Panc1 (cell line): ENCODE results near the gene EPHB6. TPM values are rescaled to one million over a fixed set of nuclear protein-coding genes. Genes with fewer than 3 reads are reported as not detected.

Experiments
- ATAC-seq: fragments of 200-7000 bp; cut with Tn5 transposase; 2 replicates; pipeline ENCODE4 v1.9.1; 2020; ENCODE audit warnings: mild to moderate bottlenecking, moderate library complexity
- BruUV-seq: library from RNA; stranded (reverse); fragments of 400-500 nt; replicated peaks from 2 replicates; lab custom pipeline; 2021; lab: Mats Ljungman, UMichigan
- CTCF ChIA-PET: fragments of 300-600 bp; sonication (Branson Sonifier 250); formaldehyde crosslinking; loops from one replicate; lab custom pipeline; 2022; ENCODE audit warnings: antibody characterized with exemption; lab: Charles Lee
- POLR2A ChIA-PET: fragments of 300-600 bp; sonication (Branson Sonifier 250); formaldehyde crosslinking; loops from one replicate; lab custom pipeline; 2022; ENCODE audit warnings: antibody characterized with exemption; lab: Charles Lee
- DNase-seq: peaks from one replicate; pipeline ENCODE4 v3.0.0-alpha.2; 2010; ENCODE audit warnings: low read depth, low spot score
- H3K27ac ChIP-seq: 2 replicates; pipeline ENCODE4 v1.5.1; 2011; ENCODE audit warnings: mild to moderate bottlenecking, low read length, inconsistent platforms
- H3K27me3 ChIP-seq: fragments of 200-500 bp; sonication (Bioruptor generic); 2 replicates; pipeline ENCODE4 v1.6.0; 2014; ENCODE audit warnings: low read length, inconsistent platforms; ENCODE audit not compliant: control insufficient read depth, insufficient read depth
- H3K36me3 ChIP-seq: fragments of 200-500 bp; sonication (Bioruptor generic); 2 replicates; pipeline ENCODE4 v1.5.1; 2014; ENCODE audit warnings: inconsistent platforms, mild to moderate bottlenecking, low read length, moderate library complexity; ENCODE audit not compliant: control insufficient read depth, insufficient read depth
- H3K4me1 ChIP-seq: 2 replicates; pipeline ENCODE4 v1.5.1; 2011; ENCODE audit warnings: inconsistent platforms, mild to moderate bottlenecking, low read length, moderate library complexity; ENCODE audit not compliant: control insufficient read depth, insufficient read depth
- H3K4me3 ChIP-seq, 2 experiments: 2 replicates each; pipeline ENCODE4 v1.5.1; 2011 to 2012; ENCODE audit warnings: low read depth in 2 of 2, low read length in 2 of 2, mild to moderate bottlenecking in 2 of 2, inconsistent platforms in 1 of 2, moderate library complexity in 1 of 2
- H3K9me3 ChIP-seq: fragments of 200-500 bp; sonication (Bioruptor generic); 2 replicates; pipeline ENCODE4 v1.5.1; 2014; ENCODE audit warnings: low read depth, mild to moderate bottlenecking, inconsistent platforms, low read length, moderate library complexity; ENCODE audit not compliant: control insufficient read depth, insufficient read depth
- CTCF ChIP-seq: fragments of 450-650 bp; IDR thresholded peaks from 2 replicates; pipeline ENCODE4 v1.5.1; 2017; ENCODE audit warnings: mild to moderate bottlenecking
- POLR2AphosphoS5 ChIP-seq: IDR thresholded peaks from 2 replicates; pipeline ENCODE4 v1.6.1; 2012; ENCODE audit warnings: mild to moderate bottlenecking, low read depth, low read length, moderate library complexity
- SIN3A ChIP-seq: IDR thresholded peaks from 2 replicates; pipeline ENCODE4 v1.6.1; 2012; ENCODE audit warnings: low read depth, mild to moderate bottlenecking, low read length, moderate library complexity, borderline replicate concordance; ENCODE audit not compliant: insufficient read depth
- TCF7L2 ChIP-seq: IDR thresholded peaks from 2 replicates; pipeline ENCODE4 v1.6.1; 2011; ENCODE audit warnings: mild to moderate bottlenecking, low read depth, low read length, inconsistent platforms
- in situ Hi-C: cut with HindIII; loops from 2 replicates; pipeline ENCODE4 v1.10.0; 2016; ENCODE audit warnings: low sequenced_read_pairs, low pct_unique_long_range_greater_than_20kb
- intact Hi-C: fragments of 100-400 bp; cut with micrococcal nuclease; formaldehyde crosslinking; loops from one replicate; pipeline ENCODE4 v1.10.0; 2022; ENCODE audit not compliant: unreplicated experiment
- total RNA-seq: library from RNA; stranded (reverse); gene quantifications from one replicate; pipeline ENCODE4 v1.2.1, GENCODE V29; 2021; ENCODE audit not compliant: unreplicated experiment
- TF ChIP-seq, protein P1 (sequence below), 2 experiments: IDR thresholded peaks; 2 replicates each; pipeline ENCODE4 v1.6.1; 2011 to 2012; ENCODE audit warnings: low read depth in 2 of 2, control low read depth in 1 of 2, low read length in 1 of 2, mild to moderate bottlenecking in 1 of 2, moderate library complexity in 1 of 2; ENCODE audit not compliant: insufficient read depth in 1 of 2

EPHB6 gene
- total RNA-seq, 1 experiment from 2014 or later, result 0.54 TPM

- in situ Hi-C loops, result no loop called here
- H3K9me3 ChIP-seq, result no peaks in the 10 kb centered on the region
- intact Hi-C loops, result no loop called here
- no peak overlapping the region for H3K4me3 ChIP-seq
- no peak for TF ChIP-seq CTCF
- no peak for TF ChIP-seq TCF7L2
- no peak for TF ChIP-seq SIN3A
- DNase-seq, result no peak
- H3K4me1 ChIP-seq, result no peaks in the 10 kb centered on the region
- BruUV-seq, result no TSS peak
- no peak overlapping the region for H3K27ac ChIP-seq
- no peak for ATAC-seq
- POLR2A ChIA-PET, result no interaction called here
- no peaks in the 10 kb centered on the region for H3K36me3 ChIP-seq
- H3K27me3 ChIP-seq, result no peaks in the 10 kb centered on the region
- CTCF ChIA-PET, result no interaction called here
Measured at GRCh38 chr7:142833174-142834048, 21.5 kb upstream of the EPHB6 start.

DNA sequence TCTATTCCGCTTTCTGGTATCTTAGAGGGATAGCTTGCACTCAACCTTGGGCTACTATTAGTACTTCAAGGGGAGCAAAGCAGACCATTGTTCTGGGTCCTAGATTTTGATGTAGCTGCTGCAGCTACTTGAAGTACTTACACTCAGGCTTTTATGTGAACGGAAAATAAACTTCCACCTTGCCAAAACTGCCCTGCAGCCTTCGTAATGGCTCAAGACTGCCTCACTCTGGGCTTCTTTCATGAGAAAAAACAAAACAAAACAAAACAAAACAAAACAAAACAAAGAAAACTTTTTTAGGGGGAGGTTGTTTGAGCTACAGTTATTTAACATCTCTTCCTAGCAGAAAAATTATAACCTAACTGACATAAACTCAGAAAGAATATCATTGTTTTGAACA lies 19.4 kb upstream of the EPHB6 start:
- ChIA-PET CTCF (no interaction called here), POLR2A (no interaction called here)
- Histone ChIP-seq H3K27me3 (no peaks in the 10 kb centered on the region), H3K27ac (no peak overlapping the region), H3K4me3 (no peak overlapping the region), H3K4me1 (no peaks in the 10 kb centered on the region), H3K36me3 (no peaks in the 10 kb centered on the region), H3K9me3 (no peaks in the 10 kb centered on the region)
- in situ Hi-C loops (no loop called here), intact Hi-C loops (no loop called here)
- no TSS peak for BruUV-seq
- ATAC-seq (no peak), DNase-seq (no peak)
- TF ChIP-seq SIN3A (no peak), TCF7L2 (no peak), CTCF (no peak), POLR2AphosphoS5 (no peak)
- TF ChIP-seq, protein P1, sequence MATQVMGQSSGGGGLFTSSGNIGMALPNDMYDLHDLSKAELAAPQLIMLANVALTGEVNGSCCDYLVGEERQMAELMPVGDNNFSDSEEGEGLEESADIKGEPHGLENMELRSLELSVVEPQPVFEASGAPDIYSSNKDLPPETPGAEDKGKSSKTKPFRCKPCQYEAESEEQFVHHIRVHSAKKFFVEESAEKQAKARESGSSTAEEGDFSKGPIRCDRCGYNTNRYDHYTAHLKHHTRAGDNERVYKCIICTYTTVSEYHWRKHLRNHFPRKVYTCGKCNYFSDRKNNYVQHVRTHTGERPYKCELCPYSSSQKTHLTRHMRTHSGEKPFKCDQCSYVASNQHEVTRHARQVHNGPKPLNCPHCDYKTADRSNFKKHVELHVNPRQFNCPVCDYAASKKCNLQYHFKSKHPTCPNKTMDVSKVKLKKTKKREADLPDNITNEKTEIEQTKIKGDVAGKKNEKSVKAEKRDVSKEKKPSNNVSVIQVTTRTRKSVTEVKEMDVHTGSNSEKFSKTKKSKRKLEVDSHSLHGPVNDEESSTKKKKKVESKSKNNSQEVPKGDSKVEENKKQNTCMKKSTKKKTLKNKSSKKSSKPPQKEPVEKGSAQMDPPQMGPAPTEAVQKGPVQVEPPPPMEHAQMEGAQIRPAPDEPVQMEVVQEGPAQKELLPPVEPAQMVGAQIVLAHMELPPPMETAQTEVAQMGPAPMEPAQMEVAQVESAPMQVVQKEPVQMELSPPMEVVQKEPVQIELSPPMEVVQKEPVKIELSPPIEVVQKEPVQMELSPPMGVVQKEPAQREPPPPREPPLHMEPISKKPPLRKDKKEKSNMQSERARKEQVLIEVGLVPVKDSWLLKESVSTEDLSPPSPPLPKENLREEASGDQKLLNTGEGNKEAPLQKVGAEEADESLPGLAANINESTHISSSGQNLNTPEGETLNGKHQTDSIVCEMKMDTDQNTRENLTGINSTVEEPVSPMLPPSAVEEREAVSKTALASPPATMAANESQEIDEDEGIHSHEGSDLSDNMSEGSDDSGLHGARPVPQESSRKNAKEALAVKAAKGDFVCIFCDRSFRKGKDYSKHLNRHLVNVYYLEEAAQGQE (IDR thresholded peaks at IDR 0.05; ENCODE audit: insufficient read depth in 1 of 2, low read depth in 2 of 2, low read length in 1 of 2), result no peak
